Fibroblast of skin of abdomen (primary cell): ENCODE measurements around the gene PTX3. TPM values are rescaled to one million over a fixed set of nuclear protein-coding genes. Genes with fewer than 3 reads are reported as not detected.

ENCODE experiments used
- DNase-seq: peaks from one replicate; pipeline ENCODE4 v3.0.0-alpha.2; 2013
- polyA plus RNA-seq, 2 experiments: library from polyadenylated mRNA; unstranded; fragments of 120-200 nt; gene quantifications; one replicate each; pipeline ENCODE4 v1.2.1, GENCODE V29; 2013; ENCODE audit not compliant: insufficient read length in 2 of 2

The PTX3 gene
- 149 TPM for polyA plus RNA-seq (2013, experiment 1 of 2; ENCODE audit: insufficient read length)
- polyA plus RNA-seq (2013, experiment 2 of 2; ENCODE audit: insufficient read length) = 146 TPM

- peak; percentile 93 for DNase-seq
Measured at GRCh38 chr3:157436583-157437291, at the start of gene PTX3. TSS of gene PTX3 (plus strand) at chr3:157436850. CDS start at chr3:157436934, 84 bp downstream.

DNA sequence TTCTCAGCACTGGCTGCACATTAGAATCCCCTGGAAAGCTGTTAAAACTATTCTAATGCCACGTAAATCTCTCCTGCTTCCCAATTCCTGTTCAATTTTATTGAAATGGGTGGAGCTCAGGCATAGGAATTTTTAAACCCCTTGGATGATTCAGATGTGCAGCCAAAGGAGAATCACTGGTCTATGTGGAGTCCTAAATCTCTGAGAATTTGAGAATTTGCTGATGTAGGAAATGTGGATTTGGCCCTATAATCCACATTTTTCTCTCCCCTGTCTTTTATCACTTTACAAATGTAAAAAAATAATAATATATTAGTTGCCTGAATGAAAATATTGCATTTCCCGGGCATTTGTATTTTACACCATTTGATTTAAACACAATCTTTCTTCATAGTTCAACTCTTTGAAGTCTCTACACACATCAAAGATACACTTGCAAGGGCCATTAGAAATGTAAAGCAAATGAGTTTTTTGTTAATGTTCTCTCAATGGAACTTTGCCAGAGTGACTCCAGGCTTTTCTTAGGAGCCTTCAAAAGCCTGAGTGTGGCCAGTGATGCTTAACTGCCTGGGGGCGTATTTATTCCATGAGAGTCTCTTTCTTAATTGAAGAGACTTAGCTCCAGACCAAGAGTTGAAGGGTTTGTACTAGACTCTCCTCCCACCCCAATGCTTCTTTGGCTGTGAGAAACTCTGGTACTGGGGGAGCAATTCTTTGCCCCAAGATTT is 48.8 kb upstream of the PTX3 start:
- peak; percentile 40 for DNase-seq

- DNase-seq = peak; percentile 78
Measured at GRCh38 chr3:157388976-157389375, 47.7 kb upstream of the PTX3 start.

DNA sequence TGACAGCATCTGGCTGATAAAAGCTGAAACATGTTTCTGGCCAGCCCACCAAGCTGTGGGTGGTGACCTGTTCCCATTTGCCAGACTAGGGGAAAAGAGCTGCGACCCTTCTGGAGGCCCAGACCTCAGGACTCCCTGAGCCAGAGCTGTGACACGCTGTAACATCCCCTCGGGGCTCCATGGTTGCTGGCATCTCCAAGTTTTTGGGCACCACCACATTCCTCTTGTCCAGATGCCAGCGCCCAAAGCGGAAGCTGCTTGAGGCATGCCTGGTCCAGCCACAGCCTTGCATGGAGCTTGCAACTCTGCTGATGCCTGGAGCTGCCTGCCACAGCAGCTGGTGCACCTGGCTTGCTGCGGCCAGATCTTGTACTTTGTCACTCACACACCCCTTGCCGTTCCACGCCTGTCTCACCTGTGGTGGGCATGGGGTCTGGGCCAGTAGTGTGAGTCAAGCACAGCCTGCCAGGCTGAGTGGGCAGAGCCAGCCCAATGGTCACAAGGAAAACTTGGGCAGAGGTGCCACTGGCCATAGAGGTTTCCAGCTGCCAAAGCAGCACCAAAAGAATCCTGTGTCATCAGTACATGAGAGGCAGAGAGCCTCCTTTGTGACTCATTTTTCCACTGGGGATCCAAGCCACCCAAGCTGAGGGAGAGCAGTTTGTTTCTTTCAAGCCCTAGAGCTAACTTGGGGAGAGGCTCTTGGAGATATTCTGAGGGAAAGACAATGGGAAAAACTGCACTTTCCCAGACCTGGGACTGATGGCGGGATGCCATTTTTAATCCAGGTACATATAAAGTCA is 45.7 kb upstream of the PTX3 start:
- no peak for DNase-seq

DNA sequence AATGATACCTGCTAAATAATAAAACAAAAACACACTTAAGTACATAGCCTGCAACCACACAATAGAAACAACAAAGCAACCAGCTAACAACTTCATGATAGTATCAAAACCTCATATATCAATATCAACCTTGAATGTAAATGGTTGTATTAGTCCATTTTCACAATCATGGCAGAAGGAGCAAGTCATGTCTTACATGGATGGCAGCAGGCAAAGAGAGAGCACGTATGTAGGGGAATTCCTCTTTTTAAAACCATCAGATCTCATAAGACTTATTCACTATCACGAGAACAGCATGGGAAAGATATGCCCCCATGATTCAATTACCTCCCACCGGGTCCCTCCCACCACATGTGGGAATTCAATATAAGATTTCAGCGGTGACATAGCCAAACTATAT is 44.5 kb upstream of the PTX3 start:
- no peak for DNase-seq

DNA sequence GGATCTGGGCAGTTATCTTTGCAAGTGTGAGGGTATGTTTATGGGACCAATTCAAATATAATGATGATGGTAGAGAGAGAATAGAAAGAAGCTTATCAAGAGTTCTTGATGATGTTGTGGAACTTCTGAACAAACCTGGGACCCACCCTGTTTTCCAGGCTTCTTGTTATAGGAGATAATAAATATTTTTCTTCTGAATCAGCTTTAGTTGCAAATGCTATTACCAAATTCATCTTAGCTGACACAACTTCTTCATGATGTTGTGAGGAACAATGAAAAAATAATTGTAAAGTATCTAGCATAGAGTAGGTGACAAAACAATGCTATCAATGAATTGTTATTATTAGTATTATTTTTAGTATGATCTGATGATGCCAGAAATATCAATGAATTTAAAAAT is 43.5 kb upstream of the PTX3 start:
- no peak for DNase-seq

- DNase-seq = no peak
Measured at GRCh38 chr3:157394411-157394810, 42.2 kb upstream of the PTX3 start.

- DNase-seq = no peak
Measured at GRCh38 chr3:157398598-157398997, 38.1 kb upstream of the PTX3 start.

GRCh38 chr3:157404381-157404780 is 32.3 kb upstream of the PTX3 start:
- no peak for DNase-seq

DNA sequence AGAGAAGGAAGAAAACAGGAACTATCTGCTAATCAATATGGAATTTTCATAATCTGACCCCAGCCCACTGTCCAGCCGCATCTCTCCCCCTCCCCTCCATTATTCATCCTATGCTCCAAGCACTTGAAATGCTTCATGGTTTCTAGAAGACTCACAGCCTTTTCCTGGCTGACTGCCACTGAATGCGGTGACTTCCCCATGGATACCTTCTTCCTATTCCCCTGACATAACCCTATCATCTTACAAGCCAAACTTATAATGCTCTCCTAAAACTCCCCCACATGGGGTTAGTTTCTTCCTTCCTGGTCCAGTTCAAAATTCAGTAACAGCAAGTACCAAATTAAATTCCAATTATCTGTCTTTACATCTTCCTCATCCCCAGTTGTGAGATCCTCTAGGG is 31.2 kb upstream of the PTX3 start:
- DNase-seq = peak; percentile 84

DNA sequence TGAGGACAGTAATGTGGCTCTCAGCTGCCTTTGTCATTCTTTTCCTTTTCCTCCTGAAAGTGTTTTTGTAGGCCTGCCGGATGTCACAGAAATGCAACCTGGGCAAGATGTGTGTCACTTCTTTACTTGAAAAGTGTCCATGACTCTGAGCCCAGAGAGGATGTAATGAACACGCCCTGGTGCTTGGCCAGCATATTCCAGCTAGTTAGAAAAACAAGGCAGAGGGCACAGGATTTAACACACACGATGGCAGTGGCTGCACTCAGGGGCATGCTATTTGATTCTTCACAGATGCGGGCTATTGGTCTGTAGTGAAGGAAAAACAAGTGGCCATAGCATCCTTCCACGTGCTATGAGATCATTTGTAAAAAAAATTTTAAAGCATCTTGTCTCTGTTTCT is 30.3 kb upstream of the PTX3 start:
- no peak for DNase-seq

DNA sequence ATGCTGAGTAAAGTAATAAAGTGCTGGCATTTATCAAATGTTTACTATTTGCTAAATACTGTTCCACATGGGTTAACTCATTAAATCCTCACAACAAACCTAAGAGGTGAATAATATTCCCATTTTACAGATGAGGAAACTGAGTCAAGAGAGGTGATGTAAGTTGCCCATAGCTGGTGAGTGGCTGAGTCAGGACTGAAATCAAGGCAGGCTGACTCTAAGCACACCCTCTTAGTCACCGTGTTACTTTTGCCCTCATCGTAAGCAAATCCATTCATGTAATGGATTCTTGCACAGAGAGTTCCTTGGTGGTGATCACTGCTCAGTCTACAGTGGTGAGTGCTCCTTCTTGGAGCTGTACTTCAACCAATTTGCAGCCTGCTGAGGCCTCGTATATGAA is 28.9 kb upstream of the PTX3 start:
- no peak for DNase-seq

DNA sequence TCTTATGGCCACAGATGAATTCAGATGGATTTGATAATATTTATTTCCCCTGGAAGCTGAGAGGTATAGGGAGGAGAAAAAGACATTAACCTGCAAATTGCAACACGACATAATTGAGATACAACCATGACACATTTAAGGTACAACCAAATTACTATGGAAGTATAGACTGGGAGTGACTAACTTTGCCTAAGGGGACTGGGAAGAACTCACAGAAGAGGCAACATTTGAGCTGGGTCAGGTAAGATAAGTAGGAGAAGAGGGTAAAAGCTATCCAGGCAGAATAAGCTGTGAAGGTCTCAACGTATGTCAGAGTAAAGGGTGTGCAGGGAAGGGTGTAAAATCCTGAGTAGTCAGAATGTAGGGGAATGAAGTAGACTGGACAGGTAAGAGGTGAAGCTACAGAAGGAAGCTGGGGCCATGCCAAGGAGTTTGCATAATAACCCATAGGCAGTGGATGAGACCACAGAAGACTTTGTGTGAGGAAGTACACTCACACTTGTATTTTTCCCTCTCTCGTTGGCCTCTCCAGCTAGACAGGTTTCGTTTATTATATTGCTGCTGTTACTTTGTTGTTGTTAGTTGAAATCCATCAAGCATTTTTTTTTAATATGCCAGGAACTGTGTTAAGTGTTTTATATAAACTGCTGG is 28.0 kb upstream of the PTX3 start:
- no peak for DNase-seq

GRCh38 chr3:157409516-157409915 is 27.1 kb upstream of the PTX3 start:
- no peak for DNase-seq

GRCh38 chr3:157410945-157411344 is 25.7 kb upstream of the PTX3 start:
- DNase-seq = no peak

- DNase-seq = no peak
Measured at GRCh38 chr3:157412323-157412855, 24.3 kb upstream of the PTX3 start.

- no peak for DNase-seq
Measured at GRCh38 chr3:157414861-157415260, 21.8 kb upstream of the PTX3 start.

GRCh38 chr3:157416347-157417087 is 20.1 kb upstream of the PTX3 start:
- DNase-seq = no peak

- DNase-seq = peak; percentile 54
Measured at GRCh38 chr3:157417247-157417646, 19.4 kb upstream of the PTX3 start.

DNA sequence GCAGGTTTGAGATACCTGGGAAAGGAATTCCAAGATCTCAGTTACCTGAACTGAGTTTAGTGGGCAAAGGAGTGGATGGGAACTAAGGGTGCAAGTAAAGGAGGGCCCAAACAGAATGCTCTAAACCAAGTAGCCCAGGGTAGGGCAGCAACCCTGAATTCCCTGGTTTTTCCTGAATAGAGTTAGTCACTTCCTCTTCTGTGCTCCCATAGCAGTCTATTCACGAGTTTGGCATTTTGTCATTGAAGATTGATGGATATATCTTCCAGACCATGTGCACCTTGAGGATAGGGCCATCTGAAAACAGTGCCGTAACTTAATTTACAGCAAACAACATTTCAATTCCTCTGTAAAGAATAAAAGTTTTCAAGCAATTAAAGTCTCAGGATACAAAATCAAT is 18.5 kb upstream of the PTX3 start:
- peak; percentile 48 for DNase-seq

DNA sequence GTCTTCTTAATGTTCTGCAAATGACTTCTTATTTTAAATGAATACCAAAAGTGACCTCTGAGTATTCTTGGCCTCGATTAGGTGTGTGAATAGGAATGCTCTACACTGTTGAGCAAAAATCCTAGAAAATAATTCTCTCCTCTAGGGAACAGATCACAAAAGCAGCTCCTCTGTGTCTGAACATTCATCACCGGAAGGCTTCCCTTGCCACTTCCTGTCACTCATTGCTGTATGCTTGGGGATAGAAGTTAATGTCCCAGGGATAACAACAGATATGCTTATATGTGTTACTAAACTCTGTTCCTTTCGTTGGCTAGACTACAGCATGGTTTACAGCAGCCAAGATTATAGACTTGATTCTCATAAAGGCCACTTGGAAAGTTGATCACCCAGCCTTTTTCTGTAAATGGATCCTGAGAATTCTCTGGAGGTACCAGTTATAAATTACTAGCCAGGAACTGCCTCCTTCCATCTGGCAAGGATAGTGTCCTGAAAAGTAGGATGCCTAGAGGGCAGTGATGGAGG is 16.0 kb upstream of the PTX3 start:
- no peak for DNase-seq
